GM18507 (cell line): ENCODE data around the gene STUB1.

Experiments
- DNase-seq: peaks from one replicate; pipeline ENCODE4 v3.0.0; 2011; ENCODE audit warnings: low read depth; ENCODE audit not compliant: insufficient read length; ENCODE audit errors: extremely low spot score
- FAIRE-seq: peaks from 2 replicates; lab custom pipeline; 2011; peaks lifted over from hg19 to GRCh38; lab: Jason Lieb, UNC

STUB1 gene

DNA sequence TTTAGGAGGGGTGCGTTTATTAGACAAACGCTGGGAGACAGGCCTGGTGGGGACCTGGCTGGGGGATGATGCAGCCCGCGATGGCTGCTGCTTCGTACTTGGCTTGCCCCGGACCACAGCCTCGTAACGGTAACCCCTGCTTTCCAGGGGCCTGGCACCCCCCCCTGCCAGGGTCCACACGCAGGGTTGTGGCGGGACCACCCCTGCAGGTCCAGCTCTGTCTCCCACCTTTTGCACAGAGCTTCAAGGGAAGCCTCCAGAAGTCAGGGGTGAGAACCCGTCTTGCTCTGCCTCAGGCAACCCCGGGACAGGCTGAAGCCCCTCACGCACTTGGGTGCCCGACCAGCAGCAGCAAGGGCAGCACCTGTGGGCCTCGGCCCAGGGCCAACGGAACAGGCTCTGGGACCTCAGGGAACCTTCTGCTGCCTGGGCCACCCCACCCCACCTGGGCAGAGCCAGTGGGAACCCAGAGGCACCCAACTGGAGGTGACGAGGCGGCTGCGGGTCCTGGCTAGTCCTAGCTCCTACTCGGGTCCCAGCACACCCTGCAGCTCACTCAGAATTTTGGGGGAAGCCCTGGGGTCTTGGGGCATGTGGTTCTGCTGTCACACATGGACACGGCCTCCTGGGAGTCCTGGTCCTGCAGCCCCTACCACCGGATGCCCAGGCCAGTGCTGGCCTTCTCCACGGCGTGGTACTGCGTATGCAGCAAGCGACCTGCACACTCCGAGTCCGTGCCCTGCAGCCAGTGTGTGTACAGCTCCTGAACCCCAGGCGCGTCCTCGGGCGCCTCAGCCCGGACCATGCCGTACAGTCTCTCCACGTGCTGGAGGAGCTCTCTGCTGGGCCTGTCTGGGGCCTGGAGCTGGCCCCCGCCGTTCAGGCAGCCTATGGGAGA lies 49.8 kb downstream of the STUB1 start:
- DNase-seq (no peak), FAIRE-seq (no peak)

- FAIRE-seq, result no peak
- DNase-seq, result no peak
Observed at GRCh38 chr16:730666-731509, 50.7 kb downstream of the STUB1 start.

DNA sequence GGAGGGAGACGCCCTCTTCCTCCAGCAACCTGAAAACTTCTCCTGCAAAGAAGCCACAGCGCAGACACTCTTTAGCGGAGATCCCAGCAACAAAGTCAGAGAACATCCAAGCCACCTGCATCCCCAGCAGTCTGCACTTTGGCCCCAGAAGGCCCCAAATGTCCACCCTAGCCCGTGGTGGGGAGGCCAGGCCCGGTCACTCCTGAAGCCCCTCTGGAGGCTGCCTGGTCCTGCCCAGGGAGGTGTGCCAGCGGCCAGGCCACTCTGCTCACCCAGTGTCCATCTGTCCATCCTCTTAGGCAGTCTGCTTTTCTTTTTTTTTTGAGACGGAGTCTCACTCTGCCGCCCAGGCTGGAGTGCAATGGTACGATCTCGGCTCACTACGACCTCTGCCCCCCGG lies 52.1 kb downstream of the STUB1 start:
- no peak for FAIRE-seq
- no peak for DNase-seq
